GM21619 (cell line): Measurements from ENCODE around the gene METTL13.

Experiments used
- ATAC-seq: cut with Tn5 transposase; IDR thresholded peaks from one replicate; pipeline ENCODE4 v1.9.1; 2021; ENCODE audit not compliant: unreplicated experiment

METTL13 gene, protein sequence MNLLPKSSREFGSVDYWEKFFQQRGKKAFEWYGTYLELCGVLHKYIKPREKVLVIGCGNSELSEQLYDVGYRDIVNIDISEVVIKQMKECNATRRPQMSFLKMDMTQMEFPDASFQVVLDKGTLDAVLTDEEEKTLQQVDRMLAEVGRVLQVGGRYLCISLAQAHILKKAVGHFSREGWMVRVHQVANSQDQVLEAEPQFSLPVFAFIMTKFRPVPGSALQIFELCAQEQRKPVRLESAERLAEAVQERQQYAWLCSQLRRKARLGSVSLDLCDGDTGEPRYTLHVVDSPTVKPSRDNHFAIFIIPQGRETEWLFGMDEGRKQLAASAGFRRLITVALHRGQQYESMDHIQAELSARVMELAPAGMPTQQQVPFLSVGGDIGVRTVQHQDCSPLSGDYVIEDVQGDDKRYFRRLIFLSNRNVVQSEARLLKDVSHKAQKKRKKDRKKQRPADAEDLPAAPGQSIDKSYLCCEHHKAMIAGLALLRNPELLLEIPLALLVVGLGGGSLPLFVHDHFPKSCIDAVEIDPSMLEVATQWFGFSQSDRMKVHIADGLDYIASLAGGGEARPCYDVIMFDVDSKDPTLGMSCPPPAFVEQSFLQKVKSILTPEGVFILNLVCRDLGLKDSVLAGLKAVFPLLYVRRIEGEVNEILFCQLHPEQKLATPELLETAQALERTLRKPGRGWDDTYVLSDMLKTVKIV

DNA sequence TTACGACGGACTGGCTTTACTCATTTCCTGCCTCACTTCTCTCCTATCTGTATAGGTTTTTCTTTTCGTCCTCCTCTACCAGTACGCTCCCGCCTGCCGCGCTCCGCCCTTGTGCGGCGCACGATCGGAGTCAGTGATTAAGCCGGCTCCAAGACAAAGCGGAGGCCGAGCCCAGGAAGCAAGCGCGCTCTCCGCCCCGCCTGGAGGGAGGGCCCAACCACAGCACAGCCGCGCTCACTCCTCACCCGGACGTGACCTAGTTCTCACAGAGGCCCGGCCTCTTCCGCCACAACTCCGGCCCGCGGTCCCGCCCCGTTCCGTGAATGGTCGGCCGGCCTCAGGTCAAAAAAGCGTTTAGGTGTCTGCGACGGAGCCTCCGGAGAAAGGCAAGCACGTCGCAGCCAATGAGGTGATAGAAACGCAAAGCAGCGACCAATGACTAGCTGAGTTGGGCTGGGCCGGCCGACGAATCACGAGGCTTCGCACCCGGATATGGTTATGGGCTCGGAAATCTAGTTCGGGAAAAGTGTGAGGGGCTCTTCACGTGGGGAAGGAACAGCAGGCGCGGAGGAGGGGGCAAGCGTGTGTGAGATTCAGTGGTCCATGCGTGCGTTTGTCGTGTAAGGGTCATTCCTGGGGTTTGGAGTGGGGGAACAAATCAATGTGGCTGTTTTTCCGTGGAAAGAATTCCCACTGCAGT lies at the start of gene METTL13:
Gene METTL13, plus strand, starts transcription at position 485 of the 700 bp plus-strand sequence. CDS start 308 bp downstream, outside the sequence.
- ATAC-seq = peak; percentile 98

DNA sequence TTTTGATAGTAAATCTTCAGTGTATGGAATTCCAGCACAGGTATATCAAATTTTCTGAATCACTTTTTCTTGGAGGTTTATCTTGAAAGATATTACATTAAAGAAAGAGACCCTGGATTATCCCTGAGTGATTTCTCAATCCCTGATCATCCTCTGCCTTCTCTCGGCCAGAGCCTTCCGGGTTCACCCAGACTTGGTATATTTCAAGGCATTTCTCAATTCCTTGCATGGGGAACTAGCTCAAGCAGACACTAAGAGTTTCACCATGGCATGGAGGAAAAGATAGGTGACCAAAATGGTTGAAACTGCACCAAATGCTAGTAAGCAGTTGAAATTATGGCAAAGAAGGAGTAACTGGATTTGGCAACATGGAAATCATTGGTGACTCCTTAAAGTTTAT lies 45.3 kb upstream of the METTL13 start:
- ATAC-seq = no peak

DNA sequence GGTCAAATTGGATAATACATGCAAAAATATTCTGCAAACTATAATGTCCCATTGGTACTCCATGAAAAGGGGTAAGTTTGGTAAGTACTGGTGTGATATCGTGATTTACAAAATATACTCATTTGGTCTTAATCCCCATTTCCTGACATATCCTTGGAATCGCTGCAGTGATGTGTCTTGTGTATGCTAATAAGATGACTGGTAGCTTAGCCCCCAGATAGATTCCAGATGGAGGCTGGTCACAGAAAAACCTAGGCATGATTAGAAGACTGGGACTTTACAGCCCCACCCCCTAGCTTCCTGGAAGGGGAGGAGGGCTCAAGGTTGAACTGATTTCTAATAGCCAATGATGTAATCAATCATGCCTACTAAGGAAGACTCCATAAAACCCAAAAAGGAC lies 42.5 kb upstream of the METTL13 start:
- no peak for ATAC-seq

DNA sequence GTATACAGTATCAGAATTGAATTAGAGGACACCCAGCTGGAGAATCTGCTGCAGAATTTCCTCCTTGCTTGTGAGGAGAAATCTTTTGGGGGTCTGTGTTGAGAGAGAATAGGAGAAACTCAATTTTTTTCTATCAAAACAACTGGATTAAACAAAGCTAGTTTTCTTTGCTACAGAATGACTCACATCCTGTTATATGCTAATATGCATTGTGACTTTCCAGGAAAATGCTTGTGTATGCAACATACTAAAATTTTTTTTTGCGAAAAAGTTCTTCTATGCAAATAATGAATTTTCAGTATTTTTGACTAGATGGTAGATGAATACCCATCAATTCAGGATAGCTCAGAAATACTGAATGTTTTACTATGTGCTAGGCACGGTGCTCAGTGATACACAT lies 41.8 kb upstream of the METTL13 start:
- ATAC-seq = no peak

DNA sequence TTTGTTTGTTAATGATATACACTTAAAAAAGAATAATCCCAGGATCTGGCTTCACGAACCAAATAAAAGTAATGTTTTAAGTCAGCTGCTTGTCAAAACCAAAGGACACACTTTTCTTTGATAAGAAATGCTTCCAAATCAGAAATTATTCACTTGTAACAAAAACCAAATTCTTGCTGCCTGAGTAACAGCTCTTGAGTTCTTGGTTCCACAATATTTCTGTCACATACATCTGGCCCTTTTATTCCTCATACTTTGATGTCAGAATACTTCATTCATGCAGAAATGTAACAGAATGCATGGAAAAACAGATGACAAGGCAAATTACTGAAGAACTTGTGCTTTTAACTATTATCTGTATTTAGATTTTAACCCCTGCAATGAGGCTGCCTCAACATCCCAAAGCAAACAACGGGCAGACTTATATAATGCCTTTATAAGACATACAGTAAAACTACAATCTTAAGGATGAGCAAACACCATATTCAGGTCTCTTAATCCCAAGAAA lies 41.0 kb upstream of the METTL13 start:
- no peak for ATAC-seq

DNA sequence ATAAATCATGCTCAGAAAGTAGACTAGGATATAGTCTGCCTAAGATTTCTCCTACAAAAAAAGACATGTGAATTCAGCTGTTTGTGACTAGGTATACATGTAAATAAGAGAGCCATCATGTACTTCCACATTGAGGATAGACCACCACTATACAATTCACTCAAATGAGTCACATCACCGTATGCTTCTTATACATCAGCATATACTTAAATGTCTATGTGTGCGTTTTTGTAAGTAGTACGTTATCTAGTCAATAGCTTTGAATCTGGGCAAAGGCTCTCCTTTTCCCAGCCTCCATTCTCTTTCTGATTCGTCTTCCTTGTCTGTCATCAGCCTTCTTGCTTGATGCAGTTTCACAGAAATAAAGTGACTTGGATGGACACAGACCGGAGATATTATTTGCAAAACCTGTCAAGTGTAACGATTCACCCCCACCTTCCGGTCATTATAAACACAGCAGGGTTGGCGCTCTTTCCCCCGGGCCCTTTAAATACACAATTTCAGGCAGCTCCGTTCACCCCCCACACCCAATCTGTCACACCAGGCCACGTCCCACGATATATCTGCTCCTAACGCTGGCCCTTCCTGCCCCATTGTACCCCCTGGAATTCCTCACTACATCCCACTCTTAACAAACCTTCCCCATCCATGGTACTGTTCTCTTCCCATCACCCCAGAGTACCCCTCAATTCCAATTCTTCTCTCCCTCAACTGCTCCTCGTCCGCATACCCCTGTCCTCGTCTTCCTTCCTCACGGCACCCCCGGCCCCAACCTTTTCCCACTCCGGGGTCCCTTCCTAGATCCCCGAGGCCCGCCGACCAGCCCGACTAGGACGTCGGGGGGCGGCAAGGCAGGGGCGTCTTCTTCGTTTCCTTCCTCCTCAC lies 40.2 kb upstream of the METTL13 start:
- peak; percentile 26 for ATAC-seq

DNA sequence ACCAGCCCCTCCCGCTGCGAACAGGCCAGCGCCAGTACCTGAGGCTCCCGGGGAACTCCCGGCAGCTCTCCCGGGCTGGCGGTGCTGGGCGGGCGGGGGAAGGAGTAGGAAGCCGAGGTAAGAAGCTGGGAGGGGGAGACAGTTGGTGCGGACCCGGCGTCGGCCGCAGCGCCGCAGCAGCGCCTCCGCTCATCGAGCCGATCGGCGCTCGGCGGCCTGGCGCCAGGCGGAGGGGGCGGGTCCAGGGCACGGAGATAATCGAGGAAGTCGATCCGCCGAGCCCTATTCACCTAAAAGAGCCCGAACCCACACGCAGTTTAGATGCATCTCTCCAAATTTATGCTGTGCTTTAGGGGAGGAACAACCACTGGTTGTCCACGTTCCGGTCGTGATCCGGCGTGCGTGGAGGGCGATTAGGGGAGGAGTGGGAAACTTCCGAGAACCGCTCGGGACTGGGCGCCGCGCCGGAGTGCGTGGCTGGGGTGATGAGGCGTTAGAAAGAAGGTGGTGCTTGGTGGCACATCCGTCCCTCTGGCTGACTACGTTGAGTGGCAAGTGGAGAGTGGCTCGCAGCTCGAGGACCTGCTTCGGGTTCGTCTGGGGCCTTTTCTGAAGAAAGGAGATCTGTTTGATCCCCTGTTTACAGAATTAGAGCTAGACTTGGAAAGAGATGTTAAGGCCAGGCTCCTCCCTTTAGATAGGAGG lies 39.4 kb upstream of the METTL13 start, which contains the start of gene VAMP4:
Gene VAMP4, minus strand, starts transcription at position 194 of the 705 bp plus-strand sequence. CDS start 3,651 bp downstream, outside the sequence.
- ATAC-seq = peak; percentile 92

DNA sequence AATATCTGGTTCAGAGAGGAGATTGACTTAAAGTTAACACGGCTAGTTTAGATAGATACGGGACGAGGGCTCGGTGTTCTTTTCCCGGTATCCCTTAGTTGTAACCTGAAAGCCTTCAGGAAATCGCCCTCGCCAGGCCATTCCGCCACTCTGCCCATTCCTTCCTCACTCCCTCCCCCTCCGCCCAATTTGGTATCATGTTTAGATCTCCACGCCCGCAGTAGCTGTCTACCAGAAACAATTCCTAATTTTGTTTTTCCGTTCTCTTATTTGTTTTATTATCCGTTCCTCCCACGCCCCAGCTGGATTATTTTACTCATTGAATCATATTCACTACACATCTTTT lies 38.9 kb upstream of the METTL13 start:
- peak; percentile 4 for ATAC-seq

DNA sequence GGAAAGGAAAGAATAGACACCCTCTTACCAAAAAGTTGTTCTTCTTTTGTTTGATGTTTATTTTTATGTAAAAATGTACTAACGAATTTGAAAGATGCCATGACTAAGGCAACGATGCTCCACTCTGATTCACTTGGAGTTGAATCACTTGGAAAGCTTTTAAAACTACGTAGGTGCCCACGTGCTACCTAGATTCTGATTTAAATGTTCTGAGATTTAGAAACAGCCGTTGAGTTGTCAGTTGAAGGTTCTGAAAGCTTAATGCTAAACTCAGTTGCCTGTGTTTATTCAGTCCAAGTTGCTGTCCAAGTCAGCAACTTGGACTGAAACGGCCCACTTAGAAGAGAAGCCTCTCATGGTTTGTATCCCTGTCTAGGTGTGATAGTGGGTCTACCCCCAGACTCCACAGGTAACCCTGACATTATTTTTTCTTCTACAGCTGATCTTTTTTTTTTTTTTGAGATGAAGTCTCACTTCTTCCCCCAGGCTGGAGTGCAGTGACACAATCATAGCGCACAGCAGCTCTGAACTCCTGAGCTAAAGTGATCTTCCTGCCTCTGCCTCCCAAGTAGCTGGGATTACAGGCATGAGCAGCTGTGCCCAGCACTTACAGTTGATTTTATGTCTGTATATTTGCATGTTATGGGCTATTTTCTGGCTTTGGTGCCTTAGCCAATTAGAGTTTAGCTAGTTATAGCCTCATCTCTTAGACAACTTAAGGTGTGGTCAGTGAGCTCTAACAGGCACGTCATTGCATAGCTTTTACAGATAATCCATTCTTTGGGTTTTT lies 38.2 kb upstream of the METTL13 start:
- ATAC-seq = no peak

DNA sequence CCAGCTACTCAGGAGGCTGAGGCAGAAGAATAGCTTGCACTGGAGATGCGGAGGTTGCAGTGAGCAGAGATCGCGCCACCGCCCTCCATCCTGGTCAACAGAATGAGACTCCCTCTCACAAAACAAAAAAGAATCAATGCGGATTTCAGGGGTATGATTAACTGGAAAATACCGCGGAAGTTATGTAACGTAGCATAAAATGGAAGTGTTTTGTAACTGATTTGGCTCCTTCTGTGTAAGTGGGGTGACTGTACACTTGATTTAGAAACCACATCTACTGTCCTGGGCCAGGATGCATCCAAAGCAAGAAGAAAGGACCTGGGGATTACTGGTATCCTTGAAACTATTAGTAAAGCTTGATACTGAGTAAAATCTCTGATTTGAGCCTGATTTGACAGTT lies 36.5 kb upstream of the METTL13 start:
- no peak for ATAC-seq

DNA sequence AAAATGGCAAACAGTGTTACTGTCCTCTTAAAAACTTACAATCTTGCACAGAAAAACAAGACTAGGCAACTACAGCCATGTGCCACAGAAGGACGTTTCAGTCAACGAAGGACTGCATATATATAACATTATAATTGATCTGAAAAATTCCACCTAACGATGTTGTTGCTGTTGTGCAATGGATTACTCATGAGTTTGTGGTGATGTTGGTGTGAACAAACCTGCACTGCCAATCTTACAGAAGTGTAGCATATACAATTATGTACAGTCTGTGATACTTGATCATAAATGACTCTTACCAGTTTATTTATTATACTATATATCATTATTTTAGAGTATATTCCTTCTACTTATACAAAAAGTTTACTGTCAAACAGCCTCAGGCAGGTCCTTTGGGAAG lies 32.8 kb upstream of the METTL13 start:
- no peak for ATAC-seq

DNA sequence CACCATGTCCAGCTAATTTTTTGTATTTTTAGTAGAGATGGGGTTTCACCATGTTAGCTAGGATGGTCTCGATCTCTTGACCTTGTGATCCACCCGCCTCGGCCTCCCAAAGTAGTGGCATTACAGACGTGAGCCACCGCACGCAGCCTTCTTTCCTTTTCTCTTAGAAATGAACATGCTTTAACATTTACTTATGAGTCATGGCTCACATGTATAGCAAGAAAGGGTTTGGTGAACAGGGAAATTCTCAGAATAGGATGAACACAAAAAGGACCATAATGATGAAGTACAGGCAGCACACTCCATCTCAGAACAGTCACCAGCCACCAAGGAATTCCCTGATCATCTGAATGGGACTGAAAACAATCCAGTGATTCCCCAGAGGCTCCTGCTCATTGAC lies 30.2 kb upstream of the METTL13 start:
- ATAC-seq = no peak

DNA sequence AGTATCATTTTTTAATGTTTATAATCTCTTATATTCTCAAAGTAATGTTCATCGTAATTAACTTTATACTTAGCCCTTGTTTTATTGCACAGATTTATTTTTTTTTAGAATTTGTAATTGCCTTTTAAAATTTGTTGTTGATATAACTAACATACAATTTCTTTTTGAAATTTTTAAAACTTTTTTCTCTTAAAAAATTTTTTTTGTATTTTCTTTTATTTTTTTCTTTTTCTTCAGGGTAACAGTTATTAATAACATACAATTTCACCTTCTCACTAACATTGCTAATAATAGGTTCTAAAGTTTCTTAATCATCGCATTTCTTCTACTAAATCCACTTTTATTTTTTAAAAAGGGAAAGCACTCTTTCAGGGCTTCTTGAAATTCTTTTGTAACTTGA lies 28.3 kb upstream of the METTL13 start:
- ATAC-seq = no peak

DNA sequence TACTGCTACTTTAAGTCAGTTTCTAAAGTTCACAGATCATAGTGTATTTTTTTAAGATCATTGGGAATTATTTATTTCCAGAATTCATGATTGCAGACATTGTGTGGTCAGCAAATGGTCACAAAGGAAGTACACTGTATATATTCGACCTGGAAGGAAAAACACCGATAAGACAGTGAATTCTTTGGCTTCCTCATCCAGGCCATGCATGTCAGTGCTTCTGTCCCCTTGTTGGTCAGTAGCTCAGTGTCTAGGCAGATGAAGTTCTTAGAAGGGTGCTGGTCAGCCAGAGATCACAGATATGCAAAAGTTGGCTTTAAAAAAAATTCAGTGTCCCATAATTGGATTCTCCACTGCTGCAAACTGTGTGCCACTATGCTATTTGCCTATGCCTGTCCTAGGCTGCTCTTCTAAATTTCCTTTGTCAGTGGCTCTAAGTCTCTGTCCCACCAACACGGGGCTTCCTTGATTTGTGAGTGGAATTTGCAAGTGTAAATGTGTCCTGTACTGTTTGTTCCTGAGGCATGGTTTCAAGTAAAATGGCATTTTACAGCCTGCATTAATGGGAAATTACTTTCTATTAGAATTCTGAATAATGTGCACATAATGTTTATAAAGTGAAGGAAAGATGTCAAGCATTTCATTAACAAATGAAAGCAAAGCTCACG lies 27.6 kb upstream of the METTL13 start:
- ATAC-seq = no peak

DNA sequence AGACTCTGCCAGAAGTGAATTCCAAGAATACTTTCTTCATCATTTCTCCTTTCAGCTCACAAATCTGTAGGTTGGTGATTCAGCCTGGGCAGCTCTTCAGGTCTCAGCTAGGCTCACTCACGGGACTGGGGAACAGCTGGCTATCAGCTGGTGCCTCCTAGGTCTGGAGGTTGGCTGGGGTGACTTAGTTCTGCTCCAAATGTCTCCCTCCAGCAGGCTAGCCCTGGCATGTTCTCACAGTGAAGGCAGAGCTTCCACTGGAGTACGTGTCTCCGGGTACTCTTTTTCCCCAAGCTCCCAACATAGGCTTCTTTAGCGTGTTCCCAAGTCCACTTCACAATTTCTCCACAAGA lies 27.1 kb upstream of the METTL13 start:
- ATAC-seq = no peak

DNA sequence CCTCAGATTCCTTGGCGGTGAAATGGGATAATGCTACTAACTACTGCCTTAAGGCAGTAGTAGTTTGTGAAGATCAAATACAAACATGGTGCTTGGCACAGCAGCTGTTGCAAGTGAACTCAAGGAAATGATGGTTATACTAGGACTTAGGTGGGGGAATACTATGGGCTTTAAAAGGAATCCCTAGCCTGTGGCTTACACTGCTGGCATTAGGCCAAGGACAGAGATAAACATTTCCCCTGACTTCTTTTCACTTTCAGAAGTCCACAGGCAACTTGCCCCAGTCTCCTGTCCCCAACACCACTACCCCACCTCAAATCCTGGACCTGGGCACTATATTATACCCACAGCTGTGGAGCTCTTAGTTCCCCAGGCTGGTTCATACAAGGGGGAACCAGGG lies 26.5 kb upstream of the METTL13 start:
- no peak for ATAC-seq

DNA sequence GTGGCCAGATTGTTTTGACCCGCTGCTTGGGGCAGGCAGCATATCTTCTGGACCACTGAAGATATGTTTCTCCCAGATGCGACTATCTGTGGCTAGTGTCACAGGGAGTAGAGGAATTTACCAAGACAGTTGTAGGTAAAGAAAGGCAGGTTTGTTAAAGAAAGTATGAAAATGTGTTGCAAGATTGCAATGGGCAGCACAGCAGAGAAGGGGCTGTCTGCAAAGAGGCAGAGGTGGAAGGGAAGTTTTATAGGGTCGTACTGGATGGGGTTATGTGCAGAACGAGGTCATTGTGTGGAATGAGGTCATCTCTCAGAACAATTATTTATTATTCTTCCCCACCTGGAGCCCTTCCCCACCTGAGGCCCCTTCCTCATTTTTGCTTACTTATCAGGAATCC lies 24.6 kb upstream of the METTL13 start:
- no peak for ATAC-seq

DNA sequence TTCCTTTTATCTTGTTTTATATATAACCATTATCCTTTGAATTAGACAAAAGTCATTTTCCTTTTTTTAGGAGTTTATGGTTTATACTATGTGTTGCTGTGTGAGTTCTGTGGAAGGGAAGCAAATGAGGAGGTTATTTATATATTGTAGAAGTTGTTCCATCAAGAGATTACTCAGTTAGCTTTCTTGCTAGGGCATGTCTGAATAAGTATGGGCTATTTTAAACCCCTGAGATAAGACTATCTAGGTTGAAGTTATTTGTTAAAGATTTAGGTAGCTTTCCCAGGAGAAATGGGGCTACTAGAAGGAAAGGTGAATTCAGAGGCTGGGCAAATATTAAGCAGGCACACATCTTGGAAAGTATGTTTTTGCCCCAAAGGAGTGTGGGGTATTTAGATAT lies 23.4 kb upstream of the METTL13 start:
- no peak for ATAC-seq

DNA sequence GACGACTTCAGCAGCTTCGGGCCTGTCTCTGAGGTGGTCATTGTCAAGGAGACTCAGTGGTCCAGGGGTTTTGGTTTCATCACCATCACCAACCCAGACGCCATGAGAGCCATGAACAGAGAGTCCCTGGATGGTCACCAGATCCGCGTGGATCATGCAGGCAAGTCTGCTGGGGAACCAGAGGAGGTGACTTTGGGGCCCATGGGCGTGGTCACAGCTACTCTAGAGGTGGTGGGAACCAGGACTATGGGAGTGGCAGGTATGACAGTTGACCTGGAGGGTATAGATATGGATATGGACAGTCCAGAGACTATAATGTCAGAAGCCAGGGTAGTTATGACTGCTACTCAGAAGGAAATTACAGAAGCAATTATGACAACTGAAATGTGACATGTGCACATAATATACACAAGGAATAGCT lies 19.3 kb upstream of the METTL13 start:
- no peak for ATAC-seq
